ENCODE results near the gene OR2V2. TPM values are rescaled to one million over a fixed set of nuclear protein-coding genes. Genes with fewer than 3 reads are reported as not detected.

The OR2V2 gene
- total RNA-seq, 1 donor from 2014 or later: 2.4 TPM

DNA sequence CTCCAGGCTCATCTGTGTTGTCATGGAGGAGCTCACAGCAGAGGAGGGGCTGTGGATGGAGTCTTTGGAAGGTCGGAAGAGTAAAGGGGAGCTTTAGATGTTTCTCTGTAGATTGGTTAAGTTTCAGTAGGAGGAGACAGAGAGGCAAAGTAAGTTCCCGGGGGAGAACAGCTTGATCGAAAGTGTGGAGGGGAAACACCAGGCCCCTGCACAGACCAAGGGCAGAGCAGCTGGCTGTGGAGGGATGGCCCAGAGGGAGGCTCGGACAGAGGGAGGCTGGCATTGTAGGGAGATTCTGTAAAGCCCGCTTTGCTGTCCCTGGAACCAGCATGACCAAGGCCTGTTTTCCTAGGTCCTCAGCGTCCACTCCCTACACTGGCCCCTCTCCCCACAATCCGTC is 5.3 kb upstream of the OR2V2 start:
- no peak for DNase-seq (ENCODE audit: low spot score)

- no peak for DNase-seq (ENCODE audit: low spot score)
These were observed 2.3 kb upstream of the OR2V2 start for GRCh38 chr5:181145133-181145532.

DNA sequence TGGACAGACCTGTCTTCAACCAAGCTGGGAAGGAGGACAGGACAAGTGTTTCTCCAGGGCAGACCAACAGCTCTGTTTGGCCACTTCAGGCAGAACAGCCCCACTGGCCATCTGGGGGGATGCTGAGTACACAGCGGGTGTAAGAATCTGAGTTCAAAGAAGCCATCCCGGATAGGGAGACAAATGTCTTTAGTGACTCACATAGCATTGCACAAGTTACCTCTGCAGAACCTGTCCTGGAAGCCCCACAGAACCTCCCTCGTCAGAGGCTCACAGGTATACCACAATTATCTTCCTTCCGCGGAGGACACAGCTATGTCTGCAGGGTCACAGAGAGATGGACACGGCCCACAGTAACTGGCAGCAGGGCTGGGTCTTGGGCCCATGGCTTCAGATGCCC is 2.0 kb downstream of the OR2V2 start:
- no peak for DNase-seq (ENCODE audit: low spot score)

GRCh38 chr5:181149806-181150733 is 2.7 kb downstream of the OR2V2 start:
- DNase-seq (ENCODE audit: low spot score): no peak

GRCh38 chr5:181151146-181151545 is 3.8 kb downstream of the OR2V2 start:
- DNase-seq (ENCODE audit: low spot score): no peak

- DNase-seq (ENCODE audit: low spot score): no peak
These were observed 5.0 kb downstream of the OR2V2 start for GRCh38 chr5:181152406-181152805.

GRCh38 chr5:181153814-181154213 is 6.4 kb downstream of the OR2V2 start:
- DNase-seq (ENCODE audit: low spot score): no peak

DNA sequence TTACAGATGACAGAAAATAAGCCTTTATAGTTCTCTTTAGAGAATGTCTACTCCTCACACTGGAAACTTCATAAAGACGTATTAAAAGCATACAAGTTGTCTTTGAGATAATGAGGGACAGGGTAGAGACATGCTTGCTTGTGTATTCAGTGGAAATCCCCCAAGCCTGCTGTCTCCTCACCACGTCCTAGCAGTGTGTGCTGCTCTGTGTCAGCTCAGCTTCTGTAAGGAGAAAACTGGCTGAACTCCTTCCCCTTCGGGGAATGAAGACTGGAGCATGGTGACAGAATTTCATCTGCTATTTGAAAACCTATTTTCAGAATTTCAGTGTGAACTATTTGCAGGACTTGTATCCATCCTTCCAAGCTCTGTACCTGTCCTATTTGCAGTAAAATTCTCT is 9.4 kb downstream of the OR2V2 start:
- DNase-seq (ENCODE audit: low spot score): no peak

GRCh38 chr5:181158869-181159268 is 11.5 kb downstream of the OR2V2 start:
- no peak for DNase-seq (ENCODE audit: low spot score)

GRCh38 chr5:181159286-181160151 is 12.1 kb downstream of the OR2V2 start:
- peak; percentile 85 for DNase-seq (ENCODE audit: low spot score)

DNA sequence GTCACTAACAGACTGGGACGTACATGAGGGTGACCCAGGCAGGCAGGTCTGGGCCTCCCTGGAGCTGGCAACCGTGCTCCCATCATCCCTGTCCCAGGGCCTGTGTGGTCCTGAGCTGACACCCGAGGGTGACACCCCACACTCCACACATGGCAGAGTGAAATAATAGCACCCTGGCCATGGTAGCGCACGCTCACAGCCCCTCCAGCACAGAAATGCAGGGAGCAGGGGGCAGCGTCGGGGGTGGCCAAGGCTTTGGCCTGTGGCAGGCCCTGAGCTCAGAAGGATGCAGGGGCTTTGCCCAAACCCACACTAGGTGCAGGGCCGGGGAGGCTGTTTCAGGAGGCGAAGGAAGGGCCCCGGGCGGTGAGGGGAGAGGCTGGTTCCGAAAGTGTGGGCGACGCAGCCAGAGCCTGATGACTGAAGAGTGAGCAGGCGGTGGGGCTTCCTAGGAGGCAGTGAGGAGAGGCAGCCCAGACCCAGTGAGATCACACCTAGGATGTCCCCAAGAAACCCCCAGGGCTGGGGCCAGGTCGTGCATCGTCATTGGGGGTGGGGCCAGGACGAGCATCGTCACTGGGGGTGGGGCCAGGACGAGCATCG is 12.9 kb downstream of the OR2V2 start:
- DNase-seq (ENCODE audit: low spot score): no peak

DNA sequence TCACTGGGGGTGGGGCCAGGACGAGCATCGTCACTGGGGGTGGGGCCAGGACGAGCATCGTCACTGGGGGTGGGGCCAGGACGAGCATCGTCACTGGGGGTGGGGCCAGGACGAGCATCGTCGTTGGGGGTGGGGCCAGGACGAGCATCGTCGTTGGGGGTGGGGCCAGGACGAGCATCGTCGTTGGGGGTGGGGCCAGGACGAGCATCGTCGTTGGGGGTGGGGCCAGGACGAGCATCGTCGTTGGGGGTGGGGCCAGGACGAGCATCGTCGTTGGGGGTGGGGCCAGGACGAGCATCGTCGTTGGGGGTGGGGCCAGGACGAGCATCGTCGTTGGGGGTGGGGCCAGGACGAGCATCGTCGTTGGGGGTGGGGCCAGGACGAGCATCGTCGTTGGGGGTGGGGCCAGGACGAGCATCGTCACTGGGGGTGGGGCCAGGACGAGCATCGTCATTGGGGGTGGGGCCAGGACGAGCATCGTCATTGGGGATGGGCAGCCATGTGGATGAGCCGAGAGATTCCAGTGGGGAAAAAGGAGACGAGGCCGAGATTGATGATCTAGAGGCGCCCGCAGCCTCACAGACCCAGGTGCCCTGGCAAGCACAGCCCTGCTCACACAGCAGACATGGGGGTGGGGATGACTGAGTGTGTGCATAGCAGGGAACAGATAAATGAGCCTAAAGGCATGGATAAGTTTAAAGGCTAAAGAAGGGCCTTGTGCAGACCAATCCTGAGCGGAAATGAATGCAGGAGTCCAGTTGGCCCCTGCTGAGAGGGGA is 13.6 kb downstream of the OR2V2 start:
- DNase-seq (ENCODE audit: low spot score): peak; percentile 14

GRCh38 chr5:181161534-181162175 is 14.3 kb downstream of the OR2V2 start:
- no peak for DNase-seq (ENCODE audit: low spot score)

- DNase-seq (ENCODE audit: low spot score): no peak
These were observed 16.2 kb downstream of the OR2V2 start for GRCh38 chr5:181163487-181164075.

- DNase-seq (ENCODE audit: low spot score): no peak
These were observed 16.9 kb downstream of the OR2V2 start for GRCh38 chr5:181164076-181164952.

DNA sequence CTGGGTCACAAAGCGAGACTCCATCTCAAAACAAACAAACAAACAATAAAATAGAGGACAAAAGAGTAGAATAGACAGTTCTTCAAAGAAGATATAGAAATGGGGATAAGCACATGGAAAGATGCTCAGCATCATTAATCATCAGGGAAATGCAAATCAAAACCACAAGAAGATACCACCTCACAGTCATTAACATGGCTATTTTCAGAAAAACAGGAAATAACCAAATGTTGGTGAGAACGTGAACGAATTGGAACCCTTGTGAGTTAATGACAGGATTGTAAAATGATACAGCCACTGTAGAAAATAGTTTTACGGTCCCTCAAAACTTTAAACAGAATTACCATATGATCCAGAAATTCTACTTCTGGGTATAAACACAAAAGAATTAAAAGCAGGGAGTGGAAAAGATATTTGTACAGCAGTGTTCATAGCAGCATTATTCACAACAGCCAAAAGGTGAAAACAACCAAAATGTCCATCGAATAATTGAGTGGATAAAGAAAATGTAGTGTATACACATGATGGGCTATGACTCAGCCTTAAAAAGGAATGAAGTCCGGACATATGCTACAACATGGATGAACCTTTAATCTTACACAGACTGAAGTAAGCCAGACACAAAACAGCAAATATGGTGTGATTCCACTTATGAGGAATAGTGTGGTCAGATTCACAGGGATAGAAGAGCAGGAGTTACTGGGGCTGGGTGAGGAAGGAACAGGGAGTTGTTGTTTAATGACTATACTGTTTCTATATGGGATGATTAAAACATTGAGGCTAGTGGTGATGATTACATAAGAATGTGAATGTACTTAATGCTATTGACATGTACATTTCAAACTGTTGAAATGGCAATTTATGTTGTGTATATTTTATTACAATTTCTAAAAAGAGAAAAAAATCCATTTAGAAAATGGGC is 19.7 kb downstream of the OR2V2 start:
- DNase-seq (ENCODE audit: low spot score): no peak

GRCh38 chr5:181167814-181168488 is 20.6 kb downstream of the OR2V2 start:
- DNase-seq (ENCODE audit: low spot score): no peak
